Measurements from ENCODE around the gene EIPR1.

DNA sequence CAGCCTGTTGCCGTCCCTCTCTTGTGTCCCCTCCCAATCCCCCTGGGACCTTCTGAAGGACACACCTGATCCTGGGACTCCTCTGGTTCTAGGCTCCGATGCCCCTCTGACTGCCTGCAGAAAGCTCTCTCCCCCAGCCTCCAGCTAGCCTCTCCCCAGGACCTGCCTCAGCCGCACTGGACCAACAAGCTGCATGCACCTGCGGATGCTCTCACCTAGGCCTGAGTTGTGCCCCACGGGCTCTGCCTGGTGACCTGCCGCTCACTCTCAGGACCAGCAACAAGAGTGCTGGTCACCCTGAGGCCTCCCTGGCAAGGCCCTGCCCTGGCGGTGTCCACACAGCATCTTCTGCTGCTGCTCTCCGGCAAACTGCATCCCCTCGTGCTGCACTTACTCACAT is 63.0 kb downstream of the EIPR1 start:
- TF ChIP-seq, protein P1, sequence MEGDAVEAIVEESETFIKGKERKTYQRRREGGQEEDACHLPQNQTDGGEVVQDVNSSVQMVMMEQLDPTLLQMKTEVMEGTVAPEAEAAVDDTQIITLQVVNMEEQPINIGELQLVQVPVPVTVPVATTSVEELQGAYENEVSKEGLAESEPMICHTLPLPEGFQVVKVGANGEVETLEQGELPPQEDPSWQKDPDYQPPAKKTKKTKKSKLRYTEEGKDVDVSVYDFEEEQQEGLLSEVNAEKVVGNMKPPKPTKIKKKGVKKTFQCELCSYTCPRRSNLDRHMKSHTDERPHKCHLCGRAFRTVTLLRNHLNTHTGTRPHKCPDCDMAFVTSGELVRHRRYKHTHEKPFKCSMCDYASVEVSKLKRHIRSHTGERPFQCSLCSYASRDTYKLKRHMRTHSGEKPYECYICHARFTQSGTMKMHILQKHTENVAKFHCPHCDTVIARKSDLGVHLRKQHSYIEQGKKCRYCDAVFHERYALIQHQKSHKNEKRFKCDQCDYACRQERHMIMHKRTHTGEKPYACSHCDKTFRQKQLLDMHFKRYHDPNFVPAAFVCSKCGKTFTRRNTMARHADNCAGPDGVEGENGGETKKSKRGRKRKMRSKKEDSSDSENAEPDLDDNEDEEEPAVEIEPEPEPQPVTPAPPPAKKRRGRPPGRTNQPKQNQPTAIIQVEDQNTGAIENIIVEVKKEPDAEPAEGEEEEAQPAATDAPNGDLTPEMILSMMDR (conservative IDR thresholded peaks at IDR 0.05 in 1 of 2, IDR thresholded peaks at IDR 0.05 in 1 of 2; ENCODE audit: low read depth in 1 of 2, low read length in 2 of 2), result no peak
- TF ChIP-seq EZH2 (IDR thresholded peaks at IDR 0.05; ENCODE audit: low read length, missing control alignments), result no peak
